ENCODE measurements around the gene FATE1. TPM values are rescaled to one million over a fixed set of nuclear protein-coding genes. Genes with fewer than 3 reads are reported as not detected.

Gene FATE1
- total RNA-seq, 1 donor from 2014 or later: not detected

- Histone ChIP-seq H3K27me3 (ENCODE audit: control insufficient read depth, insufficient read depth, low read length) (no peaks in the 10 kb centered on the region), H3K36me3 (ENCODE audit: control insufficient read depth, insufficient read depth, low read length) (no peaks in the 10 kb centered on the region), H3K4me3 (ENCODE audit: low read depth, low read length) (no peak overlapping the region)
- no peak for TF ChIP-seq CTCF (IDR thresholded peaks at IDR 0.05; ENCODE audit: insufficient read depth, low read length, poor library complexity, severe bottlenecking)
- no peak for DNase-seq (ENCODE audit: low read depth)
Measured at GRCh38 chrX:151725338-151725614, 9.4 kb downstream of the FATE1 start.

- TF ChIP-seq CTCF (IDR thresholded peaks at IDR 0.05; ENCODE audit: insufficient read depth, low read length, poor library complexity, severe bottlenecking): no peak
- Histone ChIP-seq H3K4me3 (ENCODE audit: low read depth, low read length) (no peak overlapping the region), H3K27me3 (ENCODE audit: control insufficient read depth, insufficient read depth, low read length) (no peaks in the 10 kb centered on the region), H3K36me3 (ENCODE audit: control insufficient read depth, insufficient read depth, low read length) (no peaks in the 10 kb centered on the region)
- no peak for DNase-seq (ENCODE audit: low read depth)
Measured at GRCh38 chrX:151726751-151727150, 10.9 kb downstream of the FATE1 start.

- Histone ChIP-seq H3K4me3 (ENCODE audit: low read depth, low read length) (no peak overlapping the region), H3K27me3 (ENCODE audit: control insufficient read depth, insufficient read depth, low read length) (no peaks in the 10 kb centered on the region), H3K36me3 (ENCODE audit: control insufficient read depth, insufficient read depth, low read length) (no peaks in the 10 kb centered on the region)
- DNase-seq (ENCODE audit: low read depth): no peak
- no peak for TF ChIP-seq CTCF (IDR thresholded peaks at IDR 0.05; ENCODE audit: insufficient read depth, low read length, poor library complexity, severe bottlenecking)
Measured at GRCh38 chrX:151727346-151727745, 11.5 kb downstream of the FATE1 start.

- no peak for TF ChIP-seq CTCF (IDR thresholded peaks at IDR 0.05; ENCODE audit: insufficient read depth, low read length, poor library complexity, severe bottlenecking)
- Histone ChIP-seq H3K27me3 (ENCODE audit: control insufficient read depth, insufficient read depth, low read length) (no peaks in the 10 kb centered on the region), H3K36me3 (ENCODE audit: control insufficient read depth, insufficient read depth, low read length) (no peaks in the 10 kb centered on the region), H3K4me3 (ENCODE audit: low read depth, low read length) (no peak overlapping the region)
- no peak for DNase-seq (ENCODE audit: low read depth)
Measured at GRCh38 chrX:151729056-151729725, 13.4 kb downstream of the FATE1 start.

GRCh38 chrX:151734446-151734845 lies 18.6 kb downstream of the FATE1 start, which contains the start of gene CNGA2:
Gene CNGA2 (plus strand): TSS chrX:151734746. CDS start chrX:151738484, 3,738 bp downstream.
- Histone ChIP-seq H3K27me3 (ENCODE audit: control insufficient read depth, insufficient read depth, low read length) (no peaks in the 10 kb centered on the region), H3K36me3 (ENCODE audit: control insufficient read depth, insufficient read depth, low read length) (no peaks in the 10 kb centered on the region), H3K4me3 (ENCODE audit: low read depth, low read length) (no peak within 1 kb of the TSS)
- no peak for TF ChIP-seq CTCF (IDR thresholded peaks at IDR 0.05; ENCODE audit: insufficient read depth, low read length, poor library complexity, severe bottlenecking)
- no peak for DNase-seq (ENCODE audit: low read depth)

- DNase-seq (ENCODE audit: low read depth): no peak
- no peaks in the 10 kb centered on the region for H3K27me3 ChIP-seq (ENCODE audit: control insufficient read depth, insufficient read depth, low read length)
- TF ChIP-seq CTCF (IDR thresholded peaks at IDR 0.05; ENCODE audit: insufficient read depth, low read length, poor library complexity, severe bottlenecking): no peak
- H3K4me3 ChIP-seq (ENCODE audit: low read depth, low read length): no peak overlapping the region
- no peaks in the 10 kb centered on the region for H3K36me3 ChIP-seq (ENCODE audit: control insufficient read depth, insufficient read depth, low read length)
Measured at GRCh38 chrX:151735219-151735618, 19.4 kb downstream of the FATE1 start.

Measured in kidney epithelial cell (primary cell).